KMS-11 (cell line): Measurements from ENCODE around the gene ELAVL1.

Source experiments
- H2AFZ ChIP-seq: fragments of 200-600 bp; sonication (generic); 2 replicates; pipeline ENCODE4 v1.6.1; 2016; ENCODE audit warnings: antibody characterized with exemption, mixed run types, low read depth
- H3K27ac ChIP-seq: fragments of 200-600 bp; sonication (generic); 2 replicates; pipeline ENCODE4 v1.6.1; 2016; ENCODE audit warnings: mild to moderate bottlenecking, mixed run types
- H3K27me3 ChIP-seq: fragments of 200-600 bp; sonication (generic); 2 replicates; pipeline ENCODE4 v1.6.1; 2017; ENCODE audit warnings: mild to moderate bottlenecking, low read depth, mixed run types, moderate library complexity; ENCODE audit not compliant: insufficient read depth
- H3K36me3 ChIP-seq: fragments of 200-600 bp; sonication (generic); 2 replicates; pipeline ENCODE4 v1.6.1; 2017; ENCODE audit warnings: mild to moderate bottlenecking, mixed run types; ENCODE audit not compliant: insufficient read depth
- H3K4me1 ChIP-seq: fragments of 200-600 bp; sonication (generic); 2 replicates; pipeline ENCODE4 v1.6.1; 2016; ENCODE audit warnings: mild to moderate bottlenecking, low read depth, mixed run types; ENCODE audit not compliant: poor library complexity, severe bottlenecking
- H3K4me2 ChIP-seq: fragments of 200-600 bp; sonication (generic); 2 replicates; pipeline ENCODE4 v1.7.0; 2016; ENCODE audit warnings: mild to moderate bottlenecking, mixed run types
- H3K4me3 ChIP-seq: fragments of 200-600 bp; sonication (generic); IDR thresholded peaks from 2 replicates; pipeline ENCODE4 v1.6.1; 2017; ENCODE audit warnings: low read depth, low read length, mixed read lengths; ENCODE audit not compliant: insufficient read depth
- H3K79me2 ChIP-seq: fragments of 200-600 bp; sonication (generic); 2 replicates; pipeline ENCODE4 v1.6.1; 2016; ENCODE audit warnings: low read depth, mixed run types; ENCODE audit not compliant: insufficient read depth
- H3K9ac ChIP-seq: fragments of 200-600 bp; sonication (generic); 2 replicates; pipeline ENCODE4 v1.6.1; 2016; ENCODE audit warnings: mild to moderate bottlenecking, mixed run types
- H4K20me1 ChIP-seq: fragments of 200-600 bp; sonication (generic); 2 replicates; pipeline ENCODE4 v1.6.1; 2016; ENCODE audit warnings: mild to moderate bottlenecking, mixed run types; ENCODE audit not compliant: insufficient read depth
- TF ChIP-seq, protein P1 (sequence below): fragments of 200-600 bp; sonication (generic); conservative IDR thresholded peaks from 2 replicates; pipeline ENCODE4 v1.6.1; 2017; ENCODE audit warnings: low read depth, mild to moderate bottlenecking, antibody characterized with exemption, low read length, moderate library complexity, mixed read lengths

ELAVL1 gene

DNA sequence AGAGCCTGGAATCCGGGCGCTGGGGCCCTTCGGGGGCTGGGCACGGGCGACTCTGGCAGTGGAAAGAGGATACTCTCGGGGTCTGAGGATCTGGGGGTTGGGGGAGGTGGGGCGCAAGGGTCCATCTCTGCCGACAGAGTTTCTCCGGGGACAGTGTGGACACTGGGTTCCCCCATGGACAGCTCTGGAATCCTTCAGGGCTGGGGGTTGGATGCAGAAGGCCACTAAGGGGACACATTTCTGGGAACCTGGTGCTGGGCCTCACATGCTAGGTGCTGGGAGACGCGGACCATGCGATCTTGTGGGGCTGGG is 88.5 kb downstream of the ELAVL1 start:
- H3K9ac ChIP-seq, result no peak overlapping the region; the same call in 1 of the 2 replicates
- H3K36me3 ChIP-seq, result no peaks in the 10 kb centered on the region
- TF ChIP-seq, protein P1, sequence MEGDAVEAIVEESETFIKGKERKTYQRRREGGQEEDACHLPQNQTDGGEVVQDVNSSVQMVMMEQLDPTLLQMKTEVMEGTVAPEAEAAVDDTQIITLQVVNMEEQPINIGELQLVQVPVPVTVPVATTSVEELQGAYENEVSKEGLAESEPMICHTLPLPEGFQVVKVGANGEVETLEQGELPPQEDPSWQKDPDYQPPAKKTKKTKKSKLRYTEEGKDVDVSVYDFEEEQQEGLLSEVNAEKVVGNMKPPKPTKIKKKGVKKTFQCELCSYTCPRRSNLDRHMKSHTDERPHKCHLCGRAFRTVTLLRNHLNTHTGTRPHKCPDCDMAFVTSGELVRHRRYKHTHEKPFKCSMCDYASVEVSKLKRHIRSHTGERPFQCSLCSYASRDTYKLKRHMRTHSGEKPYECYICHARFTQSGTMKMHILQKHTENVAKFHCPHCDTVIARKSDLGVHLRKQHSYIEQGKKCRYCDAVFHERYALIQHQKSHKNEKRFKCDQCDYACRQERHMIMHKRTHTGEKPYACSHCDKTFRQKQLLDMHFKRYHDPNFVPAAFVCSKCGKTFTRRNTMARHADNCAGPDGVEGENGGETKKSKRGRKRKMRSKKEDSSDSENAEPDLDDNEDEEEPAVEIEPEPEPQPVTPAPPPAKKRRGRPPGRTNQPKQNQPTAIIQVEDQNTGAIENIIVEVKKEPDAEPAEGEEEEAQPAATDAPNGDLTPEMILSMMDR, result no peak
- H4K20me1 ChIP-seq, result no peaks in the 10 kb centered on the region
- no peak overlapping the region for H3K27ac ChIP-seq
- peak overlapping the region; percentile 48 for H3K4me2 ChIP-seq
- H3K27me3 ChIP-seq, result peaks cover 27% of the 10 kb centered on the region
- no peaks in the 10 kb centered on the region for H3K79me2 ChIP-seq
- peak overlapping the region; percentile 48 for H2AFZ ChIP-seq
- H3K4me3 ChIP-seq, result no peak overlapping the region
- H3K4me1 ChIP-seq, result peaks cover 14% of the 10 kb centered on the region

DNA sequence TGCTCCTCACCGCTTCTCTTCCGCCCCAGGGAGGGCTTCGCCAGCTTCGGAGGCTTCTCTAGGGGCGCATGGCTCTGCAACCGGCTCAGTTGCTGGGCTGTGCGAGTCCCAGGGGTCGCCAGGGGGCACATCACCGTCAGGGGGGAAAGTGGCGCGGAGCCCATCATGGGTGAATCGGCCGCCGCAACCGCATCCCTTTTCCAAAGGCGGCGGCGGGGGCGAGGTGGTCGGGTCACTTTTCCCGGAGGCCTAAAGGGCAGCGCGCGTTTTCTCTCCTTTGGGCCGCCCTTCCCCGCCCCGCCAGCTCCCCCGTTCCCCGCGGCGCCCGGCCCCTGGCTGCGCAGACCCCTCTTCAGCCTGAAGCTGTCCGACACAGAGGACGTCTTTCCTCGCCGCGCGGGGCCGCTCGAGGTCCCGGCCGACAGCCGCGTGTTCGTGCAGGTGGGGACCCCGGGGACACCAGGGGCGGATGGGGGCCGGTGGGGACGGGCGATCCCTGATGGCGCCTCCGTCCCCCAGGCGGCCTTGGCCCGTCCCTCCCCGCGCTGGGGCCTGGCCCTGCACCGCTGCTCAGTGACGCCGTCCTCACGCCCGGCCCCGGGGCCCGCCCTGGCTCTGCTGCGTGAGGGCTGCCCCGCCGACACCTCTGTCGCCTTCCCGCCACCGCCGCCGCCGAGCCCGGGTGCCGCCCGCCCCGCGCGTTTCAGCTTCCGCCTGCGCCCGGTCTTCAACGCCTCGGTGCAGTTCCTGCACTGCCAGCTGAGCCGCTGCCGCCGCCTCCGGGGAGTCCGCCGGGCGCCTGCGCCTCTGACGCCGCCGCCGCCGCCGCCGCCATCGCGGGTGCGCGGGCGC is 89.1 kb downstream of the ELAVL1 start:
- Histone ChIP-seq H3K4me3 (no peak overlapping the region), H3K4me2 (peak overlapping the region; percentile 48), H4K20me1 (no peaks in the 10 kb centered on the region), H3K27ac (no peak overlapping the region), H3K27me3 (peaks cover 27% of the 10 kb centered on the region), H2AFZ (peak overlapping the region; percentile 48), H3K36me3 (no peaks in the 10 kb centered on the region), H3K4me1 (peaks cover 14% of the 10 kb centered on the region), H3K9ac (no peak overlapping the region; the same call in 1 of the 2 replicates), H3K79me2 (no peaks in the 10 kb centered on the region)
- TF ChIP-seq, protein P1, result no peak

DNA sequence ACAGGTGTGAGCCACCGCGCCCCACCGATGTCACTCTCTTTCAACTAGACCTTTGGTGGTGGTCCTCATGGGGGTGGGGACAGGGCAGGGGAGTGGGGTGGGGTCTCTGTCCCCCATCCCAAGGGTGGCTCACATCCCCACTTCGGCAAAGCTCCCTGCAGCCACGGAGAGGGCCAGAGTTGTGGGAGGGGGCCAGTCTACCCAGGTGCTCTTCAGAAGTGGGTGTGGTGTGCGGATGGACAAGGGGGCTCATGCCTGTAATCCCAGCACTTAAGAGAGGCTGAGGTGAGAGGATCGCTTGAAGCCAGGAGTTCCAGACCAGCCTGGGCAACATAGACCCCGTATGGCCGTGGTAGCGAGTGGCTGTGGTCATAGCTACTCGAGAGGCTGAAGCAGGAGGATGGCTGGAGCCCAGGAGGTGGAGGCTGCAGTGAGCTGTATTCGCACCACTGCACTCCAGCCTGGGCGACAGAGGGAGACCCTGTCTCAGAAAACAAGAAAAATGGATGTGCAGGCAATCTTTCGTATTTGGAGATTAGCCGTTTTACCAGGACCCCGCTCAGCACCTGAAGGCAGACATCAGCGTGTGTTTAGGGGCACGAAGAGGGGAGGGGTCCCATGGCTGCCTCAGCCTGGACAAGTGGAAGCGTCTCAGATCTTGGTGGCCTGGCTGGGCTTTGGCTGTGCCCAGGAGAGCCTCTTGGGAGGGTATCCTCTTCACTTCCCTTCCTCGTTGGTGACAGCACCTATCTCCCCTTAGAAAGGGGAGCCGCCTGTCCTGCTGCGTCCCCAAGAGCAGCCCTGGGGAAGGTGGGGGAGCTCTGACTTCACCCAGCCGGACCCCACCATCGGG is 90.0 kb downstream of the ELAVL1 start:
- no peak overlapping the region for H2AFZ ChIP-seq
- peaks cover 27% of the 10 kb centered on the region for H3K27me3 ChIP-seq
- H3K36me3 ChIP-seq, result no peaks in the 10 kb centered on the region
- H3K27ac ChIP-seq, result no peak overlapping the region
- H3K4me1 ChIP-seq, result peaks cover 11% of the 10 kb centered on the region
- no peak overlapping the region for H3K4me3 ChIP-seq
- no peaks in the 10 kb centered on the region for H3K79me2 ChIP-seq
- no peaks in the 10 kb centered on the region for H4K20me1 ChIP-seq
- H3K4me2 ChIP-seq, result peak overlapping the region; percentile 48; the same call in 1 of the 2 replicates
- TF ChIP-seq, protein P1, result no peak
- H3K9ac ChIP-seq, result no peak overlapping the region

DNA sequence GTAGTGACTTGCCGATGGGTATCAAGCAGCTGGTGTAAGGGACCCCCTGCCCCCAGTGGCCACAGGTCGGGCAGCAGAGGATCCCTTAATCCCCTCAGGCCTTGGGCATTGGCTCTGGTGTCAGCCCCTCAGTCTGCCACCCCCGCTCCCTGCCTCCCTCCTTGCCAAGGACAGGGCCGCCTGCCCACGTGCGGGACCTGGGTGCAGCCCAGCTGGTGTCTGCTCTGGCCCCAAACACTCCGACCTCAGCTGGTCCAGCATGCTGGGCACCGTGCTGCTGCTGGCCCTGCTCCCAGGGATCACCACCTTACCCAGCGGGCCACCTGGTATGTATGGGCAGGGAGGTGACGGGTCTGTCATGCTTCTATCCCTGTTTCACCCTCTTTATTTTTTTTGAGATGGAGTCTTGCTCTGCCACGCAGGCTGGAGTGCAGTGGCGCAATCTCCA is 90.8 kb downstream of the ELAVL1 start, which contains the start of gene TGFBR3L:
TSS of gene TGFBR3L (plus strand) at position 233 of the 448 bp plus-strand sequence.
- no peak within 1 kb of the TSS for H3K9ac ChIP-seq
- TF ChIP-seq, protein P1, result no peak
- H3K27me3 ChIP-seq, result peaks cover 27% of the 10 kb centered on the region
- H3K79me2 ChIP-seq, result no peaks in the 10 kb centered on the region
- H3K36me3 ChIP-seq, result no peaks in the 10 kb centered on the region
- no peaks in the 10 kb centered on the region for H4K20me1 ChIP-seq
- H3K4me3 ChIP-seq, result no peak within 1 kb of the TSS
- H3K4me2 ChIP-seq, result no peak within 1 kb of the TSS
- H2AFZ ChIP-seq, result no peak within 1 kb of the TSS
- no peak within 1 kb of the TSS for H3K27ac ChIP-seq
- peaks cover 8% of the 10 kb centered on the region for H3K4me1 ChIP-seq
